NCI-H460 (cell line): ENCODE measurements around the gene TNNI2. TPM values are rescaled to one million over a fixed set of nuclear protein-coding genes. Genes with fewer than 3 reads are reported as not detected.
"Not testable (repeated sequence)": the region's sequence is repeated elsewhere in the genome, so short reads cannot be mapped to it uniquely, and the experiment has no call there.

Source experiments
- DNase-seq: peaks from one replicate; pipeline ENCODE4 v3.0.0-alpha.2; 2016; ENCODE audit warnings: low read depth; ENCODE audit errors: extremely low read depth
- total RNA-seq: library from RNA; depleted of rRNA; stranded (reverse); fragments of >200 nt; shearing (Covaris generic); gene quantifications from 2 replicates; pipeline ENCODE4 v1.2.3, GENCODE V29; 2014

TNNI2 gene
- total RNA-seq, 1 experiment from 2014 or later = not detected

- DNase-seq = no peak
Observed at GRCh38 chr11:1870721-1871466, 32.1 kb downstream of the TNNI2 start.

- DNase-seq = no peak
Observed at GRCh38 chr11:1871531-1871930, 32.8 kb downstream of the TNNI2 start.

GRCh38 chr11:1872267-1872985, 33.6 kb downstream of the TNNI2 start:
- no peak for DNase-seq

- no peak for DNase-seq
Observed at GRCh38 chr11:1873048-1873812, 34.4 kb downstream of the TNNI2 start.

GRCh38 chr11:1873813-1874150, 35.0 kb downstream of the TNNI2 start:
- not testable (repeated sequence) for DNase-seq

DNA sequence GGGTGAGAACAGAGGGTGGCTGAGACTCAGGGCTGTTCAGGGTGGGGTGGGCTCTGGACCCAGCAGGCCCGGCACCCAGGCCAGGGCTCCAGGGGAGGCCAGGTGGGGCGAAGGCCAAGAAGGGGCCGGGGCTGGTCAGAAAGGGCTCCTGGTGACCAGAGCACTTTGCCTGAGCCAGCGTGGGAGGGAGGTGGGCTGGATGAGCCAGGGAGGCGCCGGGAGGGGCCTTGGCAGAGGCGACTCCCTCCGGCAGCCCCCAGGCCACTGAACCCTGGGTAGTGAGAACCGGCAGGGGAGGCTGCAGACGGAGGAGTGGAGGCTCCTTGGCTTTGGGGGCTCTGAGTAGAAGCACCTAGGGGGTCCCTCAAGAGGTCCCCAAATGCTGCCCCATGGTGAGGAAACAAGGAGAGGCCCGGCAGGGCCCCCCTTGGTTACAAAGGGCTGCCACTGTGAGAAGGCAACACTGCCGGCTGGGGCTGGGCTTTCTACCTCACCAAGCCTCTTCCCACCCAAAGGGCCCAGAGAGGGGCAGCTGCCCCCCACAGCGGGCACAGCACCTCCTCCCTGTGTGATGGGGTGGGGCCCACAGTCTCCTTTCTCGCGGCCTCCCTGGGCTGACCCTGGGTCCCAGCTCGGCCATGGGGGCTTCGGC, 35.8 kb downstream of the TNNI2 start:
- DNase-seq = not testable (repeated sequence)

DNA sequence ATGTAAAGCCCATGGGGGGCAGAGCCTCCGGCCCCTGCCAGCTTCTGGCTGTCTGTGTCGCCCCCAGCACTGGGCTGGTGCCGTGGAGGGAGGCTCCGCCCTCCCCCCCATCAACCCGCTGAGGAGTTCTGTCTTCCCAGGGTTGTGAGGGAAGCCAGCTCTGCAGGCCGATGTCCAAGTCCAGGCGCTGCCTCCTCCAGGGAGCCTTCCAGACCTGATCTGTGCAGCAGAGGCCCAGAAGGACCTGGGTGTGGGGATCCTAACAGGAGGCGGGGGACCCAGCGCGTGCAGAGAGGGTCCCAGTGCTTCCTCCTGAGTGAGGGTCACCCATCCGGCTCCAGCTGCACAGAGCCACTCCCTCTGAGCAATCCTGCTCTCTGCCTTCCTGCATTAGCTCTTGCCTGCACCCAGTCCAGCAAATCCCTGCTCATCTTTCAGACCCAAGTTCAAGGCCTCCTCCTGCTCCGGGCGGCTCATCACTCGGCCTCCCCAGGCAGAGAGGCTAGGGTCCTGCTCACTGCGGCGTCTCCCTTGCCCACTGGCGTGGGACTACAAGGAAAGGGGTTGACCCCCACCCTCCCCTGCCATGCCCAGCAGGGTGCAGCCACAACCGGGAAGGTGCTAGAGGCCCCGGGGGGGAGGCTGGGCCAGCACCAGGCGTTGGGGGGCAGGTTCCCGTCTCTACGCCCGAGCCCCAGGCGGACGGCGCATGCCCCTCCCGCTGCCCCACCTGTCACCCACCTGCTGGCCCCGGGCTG, 36.5 kb downstream of the TNNI2 start:
- no peak for DNase-seq

GRCh38 chr11:1875851-1876301, 37.1 kb downstream of the TNNI2 start:
- not testable (repeated sequence) for DNase-seq

- peak; percentile 20 for DNase-seq
Observed at GRCh38 chr11:1876361-1877063, 37.7 kb downstream of the TNNI2 start.

DNA sequence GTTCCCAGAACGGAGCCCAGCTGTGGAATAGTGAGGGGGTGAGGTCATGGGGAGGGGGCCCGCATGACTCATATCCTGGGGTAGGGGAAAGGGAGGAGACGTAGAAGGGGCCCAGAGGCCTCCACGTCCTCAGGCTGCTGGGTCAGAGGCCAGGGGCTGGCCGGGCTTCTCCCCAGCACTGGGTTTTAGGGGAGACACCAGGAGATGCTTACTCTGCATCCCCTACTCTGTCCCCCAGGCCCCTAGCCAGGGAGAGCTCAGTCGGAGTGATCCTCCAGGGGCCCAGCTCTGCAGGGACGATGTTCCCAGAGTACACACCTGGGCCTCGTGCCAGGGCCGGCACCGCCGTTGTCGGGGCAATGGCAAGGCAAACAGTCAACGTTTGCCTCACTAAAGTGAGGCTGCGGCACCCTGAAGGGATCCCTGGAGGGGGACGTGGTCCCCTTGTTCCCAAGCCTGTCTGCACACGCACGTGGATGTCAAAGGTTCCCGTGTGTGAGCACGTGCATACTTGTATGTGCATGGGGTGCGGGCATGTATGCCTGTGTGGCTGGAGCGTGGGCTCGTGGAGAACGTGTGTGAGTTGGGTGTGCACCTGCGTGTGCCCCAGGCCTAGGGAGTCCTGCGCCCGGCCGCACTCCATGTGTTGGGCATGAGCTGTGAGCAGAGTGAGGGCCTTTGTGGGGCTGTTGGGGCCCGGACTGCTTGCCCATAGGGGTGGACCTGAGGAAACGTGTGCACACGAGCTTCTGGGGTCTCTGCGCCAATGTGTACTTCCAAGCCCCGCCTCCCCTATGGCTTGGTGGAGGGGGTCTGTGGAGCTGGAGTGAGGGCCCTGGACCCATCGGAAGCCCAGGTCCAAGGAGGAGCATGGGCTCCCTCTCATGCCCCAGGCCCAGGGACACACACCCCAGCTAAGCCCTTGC, 38.7 kb downstream of the TNNI2 start:
- no peak for DNase-seq

GRCh38 chr11:1878137-1879031, 39.6 kb downstream of the TNNI2 start:
- DNase-seq = no peak

DNA sequence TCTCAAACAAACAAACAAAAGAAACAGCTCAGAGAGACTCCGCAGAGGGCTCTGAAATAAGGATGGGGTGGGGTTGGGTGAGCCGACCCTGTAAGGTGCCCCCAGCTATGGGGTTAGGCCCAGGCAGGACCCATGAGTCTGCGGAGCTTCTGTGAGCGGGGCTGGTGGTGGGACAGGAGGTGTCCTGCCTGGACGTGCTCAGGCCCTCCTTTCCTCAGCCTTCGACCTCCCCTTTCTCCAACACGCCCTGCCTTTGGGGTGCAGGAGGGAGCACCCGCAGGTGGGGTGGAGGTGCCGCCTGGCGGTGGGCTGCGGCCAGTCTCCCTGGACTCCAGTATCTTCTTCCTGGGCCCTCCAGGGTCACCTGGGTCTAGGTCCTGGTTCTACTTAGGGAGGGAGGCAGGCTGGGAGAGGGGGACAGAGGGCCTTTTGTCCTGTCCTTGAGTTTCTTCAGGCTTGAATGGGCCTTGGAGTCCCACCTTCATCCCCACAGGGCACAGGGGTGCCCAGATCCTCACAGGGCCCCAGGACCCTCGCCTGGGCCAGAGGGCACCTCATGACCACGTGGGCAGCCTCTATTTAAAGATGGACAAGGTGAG, 40.7 kb downstream of the TNNI2 start:
- no peak for DNase-seq

DNA sequence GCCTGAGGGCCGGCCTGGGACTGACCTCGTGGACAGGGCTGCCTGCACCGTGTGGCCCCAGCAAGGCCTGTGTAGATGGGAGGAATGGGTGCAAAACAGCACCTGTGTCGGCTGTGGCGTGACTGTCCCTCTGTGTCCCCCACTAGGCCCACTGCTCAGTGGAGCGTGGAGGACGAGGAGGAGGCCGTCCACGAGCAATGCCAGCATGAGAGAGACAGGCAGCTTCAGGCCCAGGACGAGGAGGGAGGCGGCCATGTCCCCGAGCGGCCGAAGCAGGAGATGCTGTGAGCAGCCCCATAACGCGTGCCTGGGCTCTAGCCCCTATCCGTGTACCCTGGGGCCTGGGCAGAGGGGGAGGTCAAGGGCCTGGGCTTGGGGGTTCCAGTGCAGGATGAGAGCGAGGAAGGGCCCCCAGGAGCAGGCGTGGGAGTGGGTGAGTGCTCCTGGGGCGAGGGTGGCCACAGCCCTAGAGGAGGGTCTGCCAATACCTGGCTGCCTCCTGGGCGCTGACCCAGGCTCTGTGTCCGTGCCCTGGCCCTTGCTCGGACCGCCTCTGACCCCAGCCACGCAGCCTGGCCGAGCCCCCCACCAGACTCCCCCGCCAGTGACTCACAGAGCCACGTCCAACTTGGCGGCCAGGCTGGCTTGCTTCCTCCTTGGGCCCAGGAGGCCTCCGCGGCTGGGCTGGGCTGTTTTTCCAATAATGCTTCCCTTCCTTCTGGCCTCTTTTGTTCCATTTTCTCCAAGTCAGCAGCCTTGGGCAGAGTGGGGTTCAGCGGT, 41.4 kb downstream of the TNNI2 start:
- no peak for DNase-seq

DNA sequence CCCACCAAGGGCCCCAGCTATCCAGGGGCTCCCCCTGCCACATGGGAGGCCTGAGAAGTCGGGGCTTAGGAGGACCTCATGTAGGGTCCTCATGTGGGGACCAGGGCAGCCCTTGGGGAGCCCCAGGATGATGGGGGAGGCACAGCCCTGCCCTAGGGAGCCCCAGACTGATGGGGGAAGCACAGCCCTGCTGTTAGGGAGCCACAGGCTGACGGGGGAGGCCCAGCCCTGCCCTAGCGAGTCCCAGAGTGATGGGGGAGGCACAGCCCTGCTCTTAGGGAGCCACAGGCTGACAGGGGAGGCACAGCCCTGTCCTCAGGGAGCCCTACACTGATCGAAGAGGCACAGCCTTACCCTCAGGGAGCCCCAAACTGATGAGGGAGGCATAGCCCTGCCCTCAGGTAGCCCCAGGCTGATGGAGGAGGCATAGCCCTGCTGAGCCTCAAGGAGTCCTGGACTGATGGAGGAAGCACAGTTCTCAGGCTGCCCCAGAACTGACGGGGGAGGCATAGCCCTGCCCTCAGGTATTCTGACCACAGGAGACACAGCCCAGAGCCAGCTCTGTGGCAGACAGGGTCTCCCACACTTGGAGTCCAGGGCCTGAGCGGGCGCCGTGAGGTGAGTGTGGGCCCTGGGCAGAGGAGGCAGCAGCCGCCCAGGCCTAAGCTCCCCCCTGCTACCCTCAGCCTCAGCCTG, 42.1 kb downstream of the TNNI2 start:
- no peak for DNase-seq

DNA sequence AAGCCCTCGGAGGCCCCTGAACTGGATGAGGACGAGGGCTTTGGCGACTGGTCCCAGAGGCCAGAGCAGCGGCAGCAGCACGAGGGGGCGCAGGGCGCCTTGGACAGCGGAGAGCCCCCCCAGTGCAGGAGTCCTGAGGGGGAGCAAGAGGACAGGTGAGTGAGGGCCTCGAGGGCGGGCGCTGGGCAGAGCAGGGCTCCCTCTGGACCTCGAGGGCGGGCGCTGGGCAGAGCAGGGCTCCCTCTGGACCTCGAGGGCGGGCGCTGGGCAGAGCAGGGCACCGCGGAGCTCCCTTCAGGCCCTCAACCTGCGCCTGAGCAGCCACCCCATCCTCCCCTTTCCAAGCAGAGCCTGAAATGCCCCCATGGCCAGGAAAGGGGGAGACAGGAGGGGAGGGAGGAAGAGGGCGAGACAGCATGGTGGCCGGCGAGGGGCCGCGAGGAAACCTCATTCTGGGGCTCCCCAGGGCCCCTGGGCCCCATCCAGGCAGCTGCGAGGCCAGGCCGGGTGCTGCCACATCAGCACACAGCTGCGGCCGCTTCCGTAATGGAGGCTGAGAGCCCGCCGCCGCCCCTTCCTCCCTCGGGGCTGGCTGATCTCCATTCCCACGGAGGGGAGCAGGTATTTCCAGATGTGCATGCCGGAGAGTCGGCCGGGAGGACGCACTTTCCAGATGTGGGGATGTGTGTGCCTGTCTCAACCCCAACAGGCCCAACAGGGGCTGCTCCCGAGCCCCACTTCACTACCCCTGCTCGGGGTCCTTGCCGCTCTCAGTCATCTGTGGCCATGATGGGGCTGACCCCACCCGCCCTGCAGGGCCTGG, 42.9 kb downstream of the TNNI2 start:
- no peak for DNase-seq
